Neural crest cell (in vitro differentiated cells): ENCODE measurements around the gene BMX. TPM values are rescaled to one million over a fixed set of nuclear protein-coding genes. Genes with fewer than 3 reads are reported as not detected.
A peak's percentile ranks its signal among the peaks of the same experiment; 100 is the strongest.

Experiments used
- DNase-seq: peaks from one replicate; pipeline ENCODE4 v3.0.0; 2021; ENCODE audit warnings: low read depth, mixed read lengths, low spot score
- H3K27ac Mint-ChIP-seq: one replicate; pipeline ENCODE4 v1.8.0; 2021; ENCODE audit warnings: mild to moderate bottlenecking, mixed read lengths; ENCODE audit not compliant: unreplicated experiment
- H3K27me3 Mint-ChIP-seq: 2 replicates; pipeline ENCODE4 v1.8.0; 2021; ENCODE audit warnings: low read depth, mild to moderate bottlenecking, mixed read lengths
- H3K36me3 Mint-ChIP-seq: 2 replicates; pipeline ENCODE4 v1.8.0; 2021; ENCODE audit warnings: low read depth, mild to moderate bottlenecking, mixed read lengths
- H3K4me1 Mint-ChIP-seq: 2 replicates; pipeline ENCODE4 v1.8.0; 2021; ENCODE audit warnings: mixed read lengths
- H3K4me3 Mint-ChIP-seq: one replicate; pipeline ENCODE4 v1.8.0; 2021; ENCODE audit warnings: mild to moderate bottlenecking, mixed read lengths
- H3K9me3 Mint-ChIP-seq: 2 replicates; pipeline ENCODE4 v1.8.0; 2021; ENCODE audit warnings: mixed read lengths
- total RNA-seq: library from RNA; stranded (reverse); gene quantifications from 2 replicates; pipeline ENCODE4 v1.2.1, GENCODE V29; 2021
- TF ChIP-seq, protein P1 (sequence below): fragments of 200-600 bp; sonication (generic); conservative IDR thresholded peaks from 2 replicates; pipeline ENCODE4 v1.5.0; 2021; ENCODE audit warnings: antibody characterized with exemption, mild to moderate bottlenecking

Gene BMX
- total RNA-seq, 1 donor from 2014 or later = not detected

DNA sequence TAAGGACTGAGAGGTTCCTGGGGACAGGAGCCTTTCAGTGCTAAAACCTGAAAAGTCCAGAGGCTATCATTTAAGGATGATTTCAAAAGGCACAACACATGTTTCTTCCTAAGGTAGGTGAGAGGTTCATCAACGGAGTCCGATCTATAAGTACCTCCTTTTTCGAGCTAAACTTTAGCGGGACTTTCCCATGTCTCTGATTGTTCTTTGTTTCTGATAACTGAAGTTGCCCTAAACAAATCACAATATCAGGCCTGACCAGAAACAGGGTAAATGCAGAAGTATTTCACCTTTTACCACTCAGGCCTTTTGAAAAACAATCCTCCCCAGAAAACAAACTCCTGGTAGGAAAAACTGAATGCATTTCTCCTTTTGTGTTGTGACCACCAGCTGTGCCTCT is 25.1 kb upstream of the BMX start:
- no peak for DNase-seq
- H3K4me1 Mint-ChIP-seq = peaks cover 12% of the 10 kb centered on the region
- H3K36me3 Mint-ChIP-seq = peaks cover 21% of the 10 kb centered on the region
- H3K9me3 Mint-ChIP-seq = peaks cover 5% of the 10 kb centered on the region
- H3K27me3 Mint-ChIP-seq = no peaks in the 10 kb centered on the region
- H3K4me3 Mint-ChIP-seq = no peak overlapping the region
- no peak overlapping the region for H3K27ac Mint-ChIP-seq
- TF ChIP-seq, protein P1, sequence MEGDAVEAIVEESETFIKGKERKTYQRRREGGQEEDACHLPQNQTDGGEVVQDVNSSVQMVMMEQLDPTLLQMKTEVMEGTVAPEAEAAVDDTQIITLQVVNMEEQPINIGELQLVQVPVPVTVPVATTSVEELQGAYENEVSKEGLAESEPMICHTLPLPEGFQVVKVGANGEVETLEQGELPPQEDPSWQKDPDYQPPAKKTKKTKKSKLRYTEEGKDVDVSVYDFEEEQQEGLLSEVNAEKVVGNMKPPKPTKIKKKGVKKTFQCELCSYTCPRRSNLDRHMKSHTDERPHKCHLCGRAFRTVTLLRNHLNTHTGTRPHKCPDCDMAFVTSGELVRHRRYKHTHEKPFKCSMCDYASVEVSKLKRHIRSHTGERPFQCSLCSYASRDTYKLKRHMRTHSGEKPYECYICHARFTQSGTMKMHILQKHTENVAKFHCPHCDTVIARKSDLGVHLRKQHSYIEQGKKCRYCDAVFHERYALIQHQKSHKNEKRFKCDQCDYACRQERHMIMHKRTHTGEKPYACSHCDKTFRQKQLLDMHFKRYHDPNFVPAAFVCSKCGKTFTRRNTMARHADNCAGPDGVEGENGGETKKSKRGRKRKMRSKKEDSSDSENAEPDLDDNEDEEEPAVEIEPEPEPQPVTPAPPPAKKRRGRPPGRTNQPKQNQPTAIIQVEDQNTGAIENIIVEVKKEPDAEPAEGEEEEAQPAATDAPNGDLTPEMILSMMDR = no peak

DNA sequence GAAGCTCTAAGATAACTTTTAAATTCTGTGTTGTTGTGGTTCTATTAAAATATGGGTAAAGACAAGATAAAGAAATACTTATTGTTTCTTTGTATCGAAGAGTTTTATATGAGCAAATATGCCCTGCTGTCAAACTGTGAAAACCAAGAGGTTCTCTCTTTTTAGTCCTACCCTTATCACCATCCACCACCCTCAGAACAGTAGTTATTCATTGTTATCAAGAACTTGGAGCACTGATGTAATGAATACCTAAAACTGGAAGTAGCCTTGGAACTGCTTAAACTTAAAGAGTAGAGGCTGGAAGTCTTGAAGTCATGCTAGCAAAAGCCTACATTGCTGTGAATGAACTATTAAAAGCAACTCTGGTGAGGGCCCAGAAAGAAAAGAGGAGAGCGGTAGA is 16.7 kb upstream of the BMX start:
- H3K4me1 Mint-ChIP-seq = peaks cover 8% of the 10 kb centered on the region
- DNase-seq = no peak
- H3K4me3 Mint-ChIP-seq = no peak overlapping the region
- peak overlapping the region; percentile 57 for H3K27ac Mint-ChIP-seq
- H3K9me3 Mint-ChIP-seq = peaks cover 9% of the 10 kb centered on the region
- TF ChIP-seq, protein P1 = no peak
- no peaks in the 10 kb centered on the region for H3K27me3 Mint-ChIP-seq
- peaks cover 52% of the 10 kb centered on the region for H3K36me3 Mint-ChIP-seq

DNA sequence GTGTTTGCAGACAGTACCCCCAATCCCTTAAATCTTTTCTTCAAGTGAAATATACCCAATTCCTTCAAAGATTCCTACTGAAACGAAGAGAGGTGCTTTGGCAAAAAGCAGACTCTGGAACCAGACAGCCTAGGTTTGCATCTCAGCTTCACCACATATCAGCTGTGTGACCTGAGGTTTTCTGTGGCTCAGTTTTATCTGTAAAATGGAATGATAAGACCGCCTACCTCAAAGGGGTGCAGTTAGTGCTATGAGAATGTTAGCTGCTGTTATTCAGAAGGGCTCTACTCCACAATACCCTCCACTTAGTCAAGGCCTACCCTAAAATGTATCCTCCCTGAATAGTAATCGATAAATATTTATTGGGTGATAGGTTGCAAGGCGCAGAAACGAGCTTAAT is 8.1 kb upstream of the BMX start:
- TF ChIP-seq, protein P1 = no peak
- Mint-ChIP-seq H3K27ac (peak overlapping the region; percentile 99), H3K4me1 (peaks cover 31% of the 10 kb centered on the region), H3K36me3 (peaks cover 23% of the 10 kb centered on the region), H3K9me3 (no peaks in the 10 kb centered on the region), H3K27me3 (no peaks in the 10 kb centered on the region), H3K4me3 (peak overlapping the region; percentile 96)
- DNase-seq = no peak

DNA sequence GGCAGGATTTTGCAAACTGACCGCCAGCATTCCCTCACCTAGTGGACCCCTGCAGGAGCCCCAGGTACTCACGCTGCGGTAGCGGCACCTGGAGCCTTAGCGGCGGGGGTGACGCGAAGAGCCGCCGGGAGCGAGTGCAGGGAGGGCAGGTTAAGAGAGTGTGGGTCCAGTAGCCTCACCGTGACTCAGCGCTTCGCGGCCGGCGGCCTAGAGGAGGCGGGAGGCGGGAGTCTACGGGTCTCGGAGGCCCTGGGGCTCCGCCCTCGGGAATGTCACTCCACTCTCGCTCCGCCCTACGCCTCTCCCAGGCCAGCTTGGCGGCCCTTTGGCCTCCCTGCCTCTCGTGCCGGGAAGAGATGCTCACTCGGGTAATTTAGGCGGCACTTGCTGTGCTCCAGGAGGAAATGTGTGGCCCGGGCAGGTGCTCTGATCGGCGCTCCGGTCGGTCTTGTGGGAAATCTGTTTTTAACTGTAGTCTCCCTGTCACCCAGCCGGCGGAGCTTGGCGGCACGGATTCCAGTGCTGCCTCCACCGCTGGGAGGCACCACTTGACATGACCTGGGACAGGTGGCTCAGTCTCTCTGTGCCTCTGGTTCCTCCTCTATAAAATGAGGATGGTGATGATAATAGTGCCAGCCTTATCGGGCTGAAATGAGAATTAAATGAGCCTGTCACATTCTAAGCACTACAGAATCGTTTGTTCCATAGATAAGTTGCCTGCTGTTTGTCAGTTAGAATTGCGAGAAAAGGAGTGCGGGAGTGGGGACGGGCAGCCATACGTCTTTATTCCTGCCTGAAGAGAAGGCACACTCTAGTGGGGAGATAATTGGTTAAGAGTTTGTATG is 7.3 kb upstream of the BMX start, which contains the start of gene PIR:
TSS of gene PIR (minus strand) at position 216 of the 845 bp plus-strand sequence. CDS start 2,076 bp downstream, outside the sequence.
- TF ChIP-seq, protein P1 = peak; percentile 65
- Mint-ChIP-seq H3K4me3 (peak within 1 kb of the TSS; percentile 96), H3K9me3 (peaks cover 2% of the 10 kb centered on the region), H3K4me1 (peaks cover 37% of the 10 kb centered on the region), H3K36me3 (peaks cover 18% of the 10 kb centered on the region), H3K27me3 (no peaks in the 10 kb centered on the region), H3K27ac (peak within 1 kb of the TSS; percentile 99)
- DNase-seq = peak; percentile 82

DNA sequence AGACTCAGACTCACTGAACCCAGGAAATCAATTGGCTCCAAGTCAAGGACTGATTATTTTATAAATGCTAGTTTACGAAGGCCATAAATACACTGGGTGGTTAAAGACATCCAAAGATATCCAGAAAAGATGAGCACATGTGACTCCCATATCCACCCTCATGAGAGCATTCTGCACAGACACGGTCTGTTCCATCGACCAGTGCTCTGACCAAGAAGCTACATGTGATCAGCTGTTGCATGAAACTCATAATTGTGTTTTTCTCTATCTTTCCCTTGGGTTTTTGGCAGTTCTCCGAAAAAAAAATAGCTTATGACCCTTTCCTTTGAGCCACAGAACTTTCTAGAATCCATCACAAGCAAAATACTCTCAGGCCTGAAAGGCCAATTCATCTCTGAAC is 4.8 kb upstream of the BMX start:
- H3K27me3 Mint-ChIP-seq = no peaks in the 10 kb centered on the region

More for the DNA sequence above, 4.8 kb upstream of the BMX start:
- Mint-ChIP-seq H3K4me1 (peaks cover 32% of the 10 kb centered on the region), H3K27ac (no peak overlapping the region), H3K9me3 (peaks cover 2% of the 10 kb centered on the region), H3K36me3 (peaks cover 6% of the 10 kb centered on the region), H3K4me3 (no peak overlapping the region)
- no peak for DNase-seq
- TF ChIP-seq, protein P1 = no peak
